ENCODE data around the gene DDTL. TPM values are rescaled to one million over a fixed set of nuclear protein-coding genes. Genes with fewer than 3 reads are reported as not detected.
"Not testable (repeated sequence)": the region's sequence is repeated elsewhere in the genome, so short reads cannot be mapped to it uniquely, and the experiment has no call there.

Gene DDTL
- total and polyA plus RNA-seq, 2 of the 8 experiments (the other 6 are each of a cell fraction or from before 2014, with no cell fraction given) = 2.1 to 3.1 TPM

GRCh38 chr22:23999779-24000178 lies 33.1 kb downstream of the DDTL start:
- H2AK5ac ChIP-seq (ENCODE audit: low read depth, low read length); H3K27me3 ChIP-seq (replicated peaks in 1 of 4; ENCODE audit: control insufficient read depth in 3 of 4, extremely low read depth in 1 of 4, insufficient read depth in 3 of 4, low read length in 3 of 4); H3K23ac ChIP-seq (ENCODE audit: insufficient read length); H3K79me2 ChIP-seq (ENCODE audit: control insufficient read depth in 1 of 2, insufficient read depth in 2 of 2, low read length in 2 of 2); CTCF ChIA-PET (ENCODE audit: partially characterized antibody); H3K4me3 ChIP-seq (ENCODE audit: extremely low read depth in 1 of 4, insufficient read depth in 2 of 4, low read depth in 3 of 4, low read length in 4 of 4); H3K4ac ChIP-seq (replicated peaks; ENCODE audit: insufficient read length, low read depth, low read length); H3K23me2 ChIP-seq (ENCODE audit: low read depth, low read length); H4K91ac ChIP-seq (replicated peaks; ENCODE audit: insufficient read length, low read length); H3K9me3 ChIP-seq (ENCODE audit: insufficient read depth in 2 of 2, low read depth in 1 of 2, low read length in 1 of 2); H3K18ac ChIP-seq (ENCODE audit: extremely low read depth, low read length); H3K79me1 ChIP-seq (ENCODE audit: low read depth, low read length); FAIRE-seq; H3K4me1 ChIP-seq (replicated peaks in 1 of 4; ENCODE audit: control insufficient read depth in 3 of 4, insufficient read depth in 4 of 4, low read length in 3 of 4); H3K36me3 ChIP-seq (ENCODE audit: control insufficient read depth in 2 of 4, insufficient read depth in 4 of 4, low read length in 3 of 4); H3K4me2 ChIP-seq (ENCODE audit: insufficient read depth in 1 of 2, low read depth in 2 of 2, low read length in 2 of 2); H2BK15ac ChIP-seq (ENCODE audit: low read length); H3K14ac ChIP-seq (ENCODE audit: insufficient read length); H3K9ac ChIP-seq (replicated peaks in 1 of 4; ENCODE audit: extremely low read depth in 1 of 4, low read depth in 3 of 4, low read length in 3 of 4); H3K27ac ChIP-seq (ENCODE audit: low read depth, low read length); DNase-seq (ENCODE audit: low read depth in 1 of 2, low spot score in 2 of 2); H2BK5ac ChIP-seq (ENCODE audit: low read depth, low read length); H4K8ac ChIP-seq (ENCODE audit: extremely low read depth, insufficient read depth, low read length); POLR2A ChIA-PET (ENCODE audit: partially characterized antibody); H4K20me1 ChIP-seq (replicated peaks in 1 of 2; ENCODE audit: control insufficient read depth in 1 of 2, insufficient read depth in 2 of 2, low read length in 2 of 2); H2BK12ac ChIP-seq (ENCODE audit: low read depth, low read length); H2AFZ ChIP-seq (ENCODE audit: low read length); H3K56ac ChIP-seq (replicated peaks; ENCODE audit: insufficient read length, low read depth, low read length); H4K5ac ChIP-seq (ENCODE audit: insufficient read length, low read depth, low read length); H2BK120ac ChIP-seq (replicated peaks; ENCODE audit: low read depth, low read length): not testable (repeated sequence)
- WGBS, 2 experiments (ENCODE audit: extremely low coverage in 1 of 2, insufficient coverage in 1 of 2, insufficient read length in 1 of 2, insufficient replicate concordance in 2 of 2, low coverage in 1 of 2, low lambda C conversion rate in 2 of 2, missing lambda C conversion rate in 1 of 2) = 92% methylated on average over 7 of the region's 7 CpGs; no CpG with 5 or more reads in 1 of the 2 experiments
- H2BK20ac ChIP-seq (ENCODE audit: low read length) = peak overlapping the region; percentile 48; the same call in 1 of the 2 replicates

Data from H1 (cell line).